Esophagus squamous epithelium (tissue), 4 donors: ENCODE data around the gene NCKAP5.

ENCODE experiments used
- POLR2A ChIP-seq, 4 donors: fragments of 450-650 bp; IDR thresholded peaks; one replicate each; pipeline ENCODE4 v1.6.1; 2017; ENCODE audit warnings: antibody characterized with exemption in 4 of 4, mild to moderate bottlenecking in 4 of 4, moderate library complexity in 3 of 4
- TF ChIP-seq, protein P1 (sequence below), 6 experiments: fragments of 450-650 bp in 4 of 6; fragments of 200-600 bp in 2 of 6; sonication (generic) in 2 of 6; IDR thresholded peaks; one replicate each; pipeline ENCODE4 v1.5.1; 2016 to 2019; ENCODE audit warnings: antibody characterized with exemption in 6 of 6, mild to moderate bottlenecking in 4 of 6, moderate library complexity in 4 of 6

DNA sequence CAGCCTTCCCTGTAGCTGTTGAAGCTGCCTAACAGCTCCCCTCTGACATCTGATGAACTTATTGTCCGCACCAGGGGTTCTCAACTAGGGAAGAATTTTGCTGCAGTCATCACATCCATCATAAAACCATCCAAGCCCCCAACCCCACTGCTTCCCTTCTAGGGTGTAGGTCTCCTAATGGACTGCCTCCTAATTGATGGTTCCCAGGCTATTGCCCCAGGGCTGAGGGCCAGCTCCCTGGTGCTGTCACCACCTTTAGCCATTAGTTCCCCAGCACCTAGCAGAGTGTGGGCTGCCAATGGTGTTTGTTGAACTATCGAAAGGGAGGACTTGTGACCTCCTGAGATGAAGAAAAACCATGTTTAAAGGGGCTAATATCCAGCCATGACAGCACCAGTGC lies 125.9 kb downstream of the NCKAP5 start:
- TF ChIP-seq, protein P1, sequence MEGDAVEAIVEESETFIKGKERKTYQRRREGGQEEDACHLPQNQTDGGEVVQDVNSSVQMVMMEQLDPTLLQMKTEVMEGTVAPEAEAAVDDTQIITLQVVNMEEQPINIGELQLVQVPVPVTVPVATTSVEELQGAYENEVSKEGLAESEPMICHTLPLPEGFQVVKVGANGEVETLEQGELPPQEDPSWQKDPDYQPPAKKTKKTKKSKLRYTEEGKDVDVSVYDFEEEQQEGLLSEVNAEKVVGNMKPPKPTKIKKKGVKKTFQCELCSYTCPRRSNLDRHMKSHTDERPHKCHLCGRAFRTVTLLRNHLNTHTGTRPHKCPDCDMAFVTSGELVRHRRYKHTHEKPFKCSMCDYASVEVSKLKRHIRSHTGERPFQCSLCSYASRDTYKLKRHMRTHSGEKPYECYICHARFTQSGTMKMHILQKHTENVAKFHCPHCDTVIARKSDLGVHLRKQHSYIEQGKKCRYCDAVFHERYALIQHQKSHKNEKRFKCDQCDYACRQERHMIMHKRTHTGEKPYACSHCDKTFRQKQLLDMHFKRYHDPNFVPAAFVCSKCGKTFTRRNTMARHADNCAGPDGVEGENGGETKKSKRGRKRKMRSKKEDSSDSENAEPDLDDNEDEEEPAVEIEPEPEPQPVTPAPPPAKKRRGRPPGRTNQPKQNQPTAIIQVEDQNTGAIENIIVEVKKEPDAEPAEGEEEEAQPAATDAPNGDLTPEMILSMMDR (IDR thresholded peaks at IDR 0.05), result no peak
- no peak for TF ChIP-seq POLR2A (IDR thresholded peaks at IDR 0.05)
